RWPE2 (cell line): Measurements from ENCODE around the gene PAFAH2.

ENCODE experiments used
- ATAC-seq: fragments of 200-7000 bp; cut with Tn5 transposase; 3 replicates; pipeline ENCODE4 v1.9.1; 2021; ENCODE audit warnings: low read depth
- DNase-seq: peaks from one replicate; pipeline ENCODE4 v3.0.0-alpha.2; 2020; ENCODE audit warnings: low spot score
- H3K27ac ChIP-seq: fragments of 450-650 bp; 2 replicates; pipeline ENCODE4 v1.5.1; 2017; ENCODE audit warnings: mild to moderate bottlenecking; ENCODE audit not compliant: poor library complexity, severe bottlenecking
- H3K27me3 ChIP-seq: fragments of 250-450 bp; sonication (Bioruptor Pico); 2 replicates; pipeline ENCODE4 v1.5.1; 2021; ENCODE audit warnings: mild to moderate bottlenecking, moderate library complexity; ENCODE audit not compliant: insufficient read depth, poor library complexity, severe bottlenecking
- H3K36me3 ChIP-seq: fragments of 250-450 bp; sonication (Bioruptor Pico); 2 replicates; pipeline ENCODE4 v1.5.1; 2020; ENCODE audit warnings: low read depth, mild to moderate bottlenecking, moderate library complexity
- H3K4me1 ChIP-seq: fragments of 250-450 bp; sonication (Bioruptor Pico); 2 replicates; pipeline ENCODE4 v1.5.1; 2021; ENCODE audit warnings: mild to moderate bottlenecking, moderate library complexity; ENCODE audit not compliant: insufficient read depth, poor library complexity, severe bottlenecking
- H3K4me3 ChIP-seq: fragments of 250-450 bp; sonication (Bioruptor Pico); 2 replicates; pipeline ENCODE4 v1.5.1; 2021; ENCODE audit warnings: mild to moderate bottlenecking, moderate library complexity; ENCODE audit not compliant: severe bottlenecking
- H3K9me3 ChIP-seq: fragments of 250-450 bp; sonication (Bioruptor Pico); 2 replicates; pipeline ENCODE4 v1.5.1; 2021; ENCODE audit warnings: mild to moderate bottlenecking, moderate library complexity; ENCODE audit not compliant: severe bottlenecking
- CTCF ChIP-seq: fragments of 450-650 bp; IDR thresholded peaks from one replicate; pipeline ENCODE4 v1.5.1; 2017; ENCODE audit warnings: mild to moderate bottlenecking, moderate library complexity; ENCODE audit not compliant: poor library complexity, severe bottlenecking

Gene PAFAH2

GRCh38 chr1:26015358-26015757, 17.5 kb upstream of the PAFAH2 start:
- Histone ChIP-seq H3K27me3 (no peaks in the 10 kb centered on the region), H3K4me3 (no peak overlapping the region), H3K36me3 (no peaks in the 10 kb centered on the region), H3K4me1 (peaks cover 5% of the 10 kb centered on the region), H3K27ac (no peak overlapping the region), H3K9me3 (no peaks in the 10 kb centered on the region)
- DNase-seq (no peak), ATAC-seq (no peak)
- TF ChIP-seq CTCF: no peak

DNA sequence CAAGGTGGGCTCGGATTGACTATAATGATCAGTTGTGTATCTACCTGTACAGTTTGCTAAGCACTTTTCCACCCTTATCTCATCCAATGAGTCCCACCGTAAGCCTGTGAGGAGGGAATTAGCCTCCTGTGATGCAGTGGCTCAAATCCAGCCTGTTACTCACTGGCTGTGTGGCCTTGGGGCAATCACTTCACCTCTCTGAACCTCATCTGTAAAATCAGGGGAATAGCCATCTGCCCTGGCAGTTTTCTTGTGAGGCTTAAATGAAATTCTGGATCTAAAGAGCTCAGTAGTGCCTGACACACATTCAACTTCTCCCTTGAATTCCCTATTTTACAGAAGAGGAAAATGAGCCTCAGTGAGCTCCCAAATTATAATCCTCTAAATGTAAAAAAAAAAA, 16.3 kb upstream of the PAFAH2 start:
- ATAC-seq (no peak), DNase-seq (no peak)
- H3K4me3 ChIP-seq: no peak overlapping the region

GRCh38 chr1:26012864-26013263, 15.0 kb upstream of the PAFAH2 start:
- Histone ChIP-seq H3K4me3 (no peak overlapping the region), H3K27ac (no peak overlapping the region), H3K9me3 (no peaks in the 10 kb centered on the region), H3K27me3 (no peaks in the 10 kb centered on the region), H3K4me1 (no peaks in the 10 kb centered on the region), H3K36me3 (no peaks in the 10 kb centered on the region)
- no peak for TF ChIP-seq CTCF
- DNase-seq (no peak), ATAC-seq (no peak)

More for the DNA sequence above, 16.3 kb upstream of the PAFAH2 start:
- Histone ChIP-seq H3K9me3 (no peaks in the 10 kb centered on the region), H3K27ac (no peak overlapping the region), H3K36me3 (no peaks in the 10 kb centered on the region), H3K4me1 (no peaks in the 10 kb centered on the region), H3K27me3 (no peaks in the 10 kb centered on the region)
- TF ChIP-seq CTCF: no peak

- Histone ChIP-seq H3K4me1 (no peaks in the 10 kb centered on the region), H3K27me3 (no peaks in the 10 kb centered on the region), H3K27ac (no peak overlapping the region), H3K36me3 (no peaks in the 10 kb centered on the region), H3K4me3 (no peak overlapping the region), H3K9me3 (no peaks in the 10 kb centered on the region)
- ATAC-seq: no peak
- DNase-seq: no peak
- no peak for TF ChIP-seq CTCF
Observed at GRCh38 chr1:26010825-26011224, 13.0 kb upstream of the PAFAH2 start.

GRCh38 chr1:26009796-26010447, 12.1 kb upstream of the PAFAH2 start:
- no peak for DNase-seq
- TF ChIP-seq CTCF: peak; percentile 49
- ATAC-seq: peak; percentile 62
- H3K27ac ChIP-seq: no peak overlapping the region
- H3K4me1 ChIP-seq: no peaks in the 10 kb centered on the region
- no peaks in the 10 kb centered on the region for H3K27me3 ChIP-seq
- H3K4me3 ChIP-seq: no peak overlapping the region
- H3K36me3 ChIP-seq: no peaks in the 10 kb centered on the region
- H3K9me3 ChIP-seq: no peaks in the 10 kb centered on the region
